T-helper 2 cell treated with Interferon-gamma antibody and Interleukin-4, amounts not matched to agents 100 ng/mL and 5 ng/mL, for 36 hours (primary cell): ENCODE data around the gene PRR11. TPM values are rescaled to one million over a fixed set of nuclear protein-coding genes. Genes with fewer than 3 reads are reported as not detected.
"Not testable (repeated sequence)": the region's sequence is repeated elsewhere in the genome, so short reads cannot be mapped to it uniquely, and the experiment has no call there.

Experiments used
- intact Hi-C: fragments of 100-400 bp; cut with micrococcal nuclease; formaldehyde crosslinking; loops from one replicate; pipeline ENCODE4 v1.15.1; 2023
- total RNA-seq: library from RNA; stranded (reverse); gene quantifications from 2 replicates; pipeline ENCODE4 v1.2.3, GENCODE V29; 2022

Gene PRR11
- total RNA-seq, 1 donor from 2014 or later: 56.9 TPM

- intact Hi-C loops: no loop called here
Measured at GRCh38 chr17:59202320-59202719, 46.8 kb downstream of the PRR11 start.

- intact Hi-C loops: no loop called here
Measured at GRCh38 chr17:59219370-59219769, 63.8 kb downstream of the PRR11 start.

- intact Hi-C loops: loop anchor here (1.0 to 5.0 kb wide), 5 partner anchors 10 to 703 kb away; partner anchors contain the start of genes PRR11, SKA2, SMG8 and TRIM37
Measured at GRCh38 chr17:59219992-59220327, 64.4 kb downstream of the PRR11 start.

- intact Hi-C loops: loop anchor here (1.0 to 5.0 kb wide), 5 partner anchors 10 to 703 kb away; partner anchors contain the start of genes PRR11, SKA2, SMG8 and TRIM37
Measured at GRCh38 chr17:59220328-59221158, 65.0 kb downstream of the PRR11 start, which contains the start of gene GDPD1. TSS of gene GDPD1 (plus strand) at chr17:59220511. CDS start at chr17:59220610, 99 bp downstream.

- intact Hi-C loops: loop anchor here (2.0 to 5.0 kb wide), 2 partner anchors 67 to 704 kb away; partner anchors contain the start of genes PRR11 and SKA2
Measured at GRCh38 chr17:59221159-59221847, 65.8 kb downstream of the PRR11 start.

- intact Hi-C loops: loop anchor here (5.0 kb wide), 1 partner anchor 707 kb away; no protein-coding TSS in a partner anchor
Measured at GRCh38 chr17:59223813-59224212, 68.3 kb downstream of the PRR11 start.

GRCh38 chr17:59228588-59228987 is 73.0 kb downstream of the PRR11 start:
- intact Hi-C loops: not testable (repeated sequence)

GRCh38 chr17:59230764-59231163 is 75.2 kb downstream of the PRR11 start:
- intact Hi-C loops: no loop called here

- intact Hi-C loops: no loop called here
Measured at GRCh38 chr17:59234631-59235030, 79.1 kb downstream of the PRR11 start.

- intact Hi-C loops: no loop called here
Measured at GRCh38 chr17:59238906-59239305, 83.4 kb downstream of the PRR11 start.

GRCh38 chr17:59244081-59244480 is 88.5 kb downstream of the PRR11 start:
- intact Hi-C loops: no loop called here

Other genes with a start within 250 kb of the PRR11 start
- 22.0 and 24.6 TPM in 2 replicates for gene TRIM37, start 48.9 kb upstream of the PRR11 start, total RNA-seq
- 75.9 and 92.8 TPM in 2 replicates for gene SKA2, start 560 bp upstream of the PRR11 start, total RNA-seq
- 18.0 and 19.4 TPM in 2 replicates for gene SMG8, start 54.3 kb downstream of the PRR11 start, total RNA-seq
- 1.6 and 2.5 TPM in 2 replicates for gene GDPD1, start 64.8 kb downstream of the PRR11 start, total RNA-seq
- gene YPEL2, start 175.9 kb downstream of the PRR11 start, total RNA-seq: 3.9 and 5.8 TPM in 2 replicates